Stomach smooth muscle (tissue), 2 donors: ENCODE data around the gene TPST2.
"Not testable (repeated sequence)": the region's sequence is repeated elsewhere in the genome, so short reads cannot be mapped to it uniquely, and the experiment has no call there.

Experiments used
- H3K27ac ChIP-seq: one replicate; pipeline ENCODE4 v1.7.0; 2013; ENCODE audit warnings: mild to moderate bottlenecking, low read length, inconsistent platforms
- H3K27me3 ChIP-seq, 2 donors: one replicate each; pipeline ENCODE4 v1.7.0; 2013; ENCODE audit warnings: low read length in 2 of 2; ENCODE audit not compliant: insufficient read depth in 2 of 2, control insufficient read depth in 1 of 2
- H3K36me3 ChIP-seq, 2 donors: one replicate each; pipeline ENCODE4 v1.7.0; 2013; ENCODE audit warnings: low read length in 2 of 2; ENCODE audit not compliant: control insufficient read depth in 2 of 2, insufficient read depth in 2 of 2
- H3K4me1 ChIP-seq: one replicate; pipeline ENCODE4 v1.7.0; 2013; ENCODE audit warnings: low read length; ENCODE audit not compliant: control insufficient read depth, insufficient read depth
- H3K4me3 ChIP-seq, 2 donors: one replicate each; pipeline ENCODE4 v1.7.0; 2013; ENCODE audit warnings: low read length in 2 of 2
- H3K9ac ChIP-seq, 2 donors: one replicate each; pipeline ENCODE4 v1.7.0; 2013; ENCODE audit warnings: low read length in 2 of 2, mild to moderate bottlenecking in 1 of 2
- H3K9me3 ChIP-seq, 2 donors: one replicate each; pipeline ENCODE4 v1.7.0; 2013; ENCODE audit warnings: low read length in 2 of 2; ENCODE audit not compliant: control insufficient read depth in 2 of 2
- donor health status: healthy.
- donor health status: Pancreatic carcinoma.

TPST2 gene

GRCh38 chr22:26620197-26620596 lies 30.3 kb upstream of the TPST2 start:
- Histone ChIP-seq H3K9ac (no peak overlapping the region), H3K4me3 (no peak overlapping the region), H3K4me1 (no peaks in the 10 kb centered on the region), H3K9me3 (no peaks in the 10 kb centered on the region), H3K27me3 (peaks cover 0 to 23% of the 10 kb centered on the region in 2 donors), H3K27ac (no peak overlapping the region), H3K36me3 (no peaks in the 10 kb centered on the region)

- Histone ChIP-seq H3K27ac (no peak overlapping the region), H3K9ac (no peak overlapping the region), H3K27me3 (peaks cover 0 to 27% of the 10 kb centered on the region in 2 donors), H3K4me1 (no peaks in the 10 kb centered on the region), H3K36me3 (no peaks in the 10 kb centered on the region), H3K9me3 (no peaks in the 10 kb centered on the region), H3K4me3 (no peak overlapping the region)
These were observed 29.6 kb upstream of the TPST2 start for GRCh38 chr22:26619510-26619909.

GRCh38 chr22:26618455-26618854 lies 28.5 kb upstream of the TPST2 start:
- Histone ChIP-seq H3K27ac (no peak overlapping the region), H3K9ac (no peak overlapping the region), H3K36me3 (no peaks in the 10 kb centered on the region), H3K4me1 (no peaks in the 10 kb centered on the region), H3K4me3 (no peak overlapping the region), H3K27me3 (peaks cover 0 to 30% of the 10 kb centered on the region in 2 donors), H3K9me3 (no peaks in the 10 kb centered on the region)

GRCh38 chr22:26617271-26618199 lies 27.6 kb upstream of the TPST2 start, which contains the start of gene CRYBB1:
Gene CRYBB1, minus strand, starts transcription at chr22:26618027. Its CDS starts 1,708 bp downstream, at chr22:26616319.
- Histone ChIP-seq H3K4me1 (no peaks in the 10 kb centered on the region), H3K4me3 (no peak within 1 kb of the TSS), H3K9ac (no peak within 1 kb of the TSS), H3K27me3 (peaks cover 7 to 36% of the 10 kb centered on the region in 2 donors), H3K36me3 (no peaks in the 10 kb centered on the region), H3K27ac (no peak within 1 kb of the TSS), H3K9me3 (no peaks in the 10 kb centered on the region)

GRCh38 chr22:26616650-26617049 lies 26.7 kb upstream of the TPST2 start:
- H3K27ac ChIP-seq: no peak overlapping the region
- no peaks in the 10 kb centered on the region for H3K36me3 ChIP-seq
- H3K4me3 ChIP-seq: no peak overlapping the region
- H3K27me3 ChIP-seq: peaks cover 8 to 32% of the 10 kb centered on the region in 2 donors
- no peaks in the 10 kb centered on the region for H3K9me3 ChIP-seq
- H3K9ac ChIP-seq: no peak overlapping the region
- no peaks in the 10 kb centered on the region for H3K4me1 ChIP-seq

- H3K9ac ChIP-seq: no peak overlapping the region
- H3K9me3 ChIP-seq: no peaks in the 10 kb centered on the region
- H3K4me3 ChIP-seq: no peak overlapping the region
- H3K4me1 ChIP-seq: no peaks in the 10 kb centered on the region
- peaks cover 8 to 27% of the 10 kb centered on the region in 2 donors for H3K27me3 ChIP-seq
- no peaks in the 10 kb centered on the region for H3K36me3 ChIP-seq
- no peak overlapping the region for H3K27ac ChIP-seq
These were observed 26.0 kb upstream of the TPST2 start for GRCh38 chr22:26615830-26616435.

DNA sequence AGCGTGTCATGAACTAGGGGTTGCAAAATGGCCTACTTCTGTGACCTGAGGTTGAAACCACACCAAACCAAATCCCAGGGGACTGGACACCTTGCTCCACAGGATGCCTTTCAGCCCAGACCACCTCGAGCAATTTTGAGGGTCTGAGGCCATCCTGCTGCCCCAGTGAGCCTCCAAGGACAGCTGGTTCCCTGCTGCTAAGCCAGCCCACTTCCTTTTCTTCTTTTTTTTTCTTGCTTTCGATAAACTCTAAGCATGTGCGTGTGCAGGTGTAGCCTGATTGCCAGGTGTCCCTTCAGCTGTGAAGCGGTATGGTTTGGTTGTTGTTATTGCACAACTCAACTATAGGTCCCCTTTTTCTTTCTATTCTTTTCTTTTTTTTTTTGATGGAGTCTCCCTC lies 25.2 kb upstream of the TPST2 start:
- Histone ChIP-seq H3K9ac (no peak overlapping the region), H3K4me3 (no peak overlapping the region), H3K27ac (no peak overlapping the region), H3K36me3 (no peaks in the 10 kb centered on the region), H3K9me3 (no peaks in the 10 kb centered on the region), H3K27me3 (peaks cover 8 to 30% of the 10 kb centered on the region in 2 donors), H3K4me1 (no peaks in the 10 kb centered on the region)

DNA sequence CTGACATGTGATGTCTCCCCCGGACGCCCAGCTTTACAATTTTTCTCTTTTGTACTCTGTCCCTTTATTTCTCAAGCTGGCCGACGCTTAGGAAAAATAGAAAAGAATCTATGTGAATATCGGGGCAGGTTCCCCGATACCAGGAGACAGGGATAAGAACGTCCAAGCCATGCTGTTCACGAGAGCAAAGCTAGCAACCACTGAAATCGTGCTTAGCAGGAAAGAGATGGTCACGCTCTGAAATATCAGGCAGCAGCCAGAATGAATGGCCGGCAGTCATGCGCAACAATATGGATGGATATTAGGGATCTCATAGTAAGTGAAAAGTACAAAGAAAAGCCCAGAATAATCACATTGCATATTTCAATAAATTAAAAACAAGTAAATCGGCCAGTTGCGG lies 24.4 kb upstream of the TPST2 start:
- Histone ChIP-seq H3K36me3 (no peaks in the 10 kb centered on the region), H3K27ac (no peak overlapping the region), H3K4me1 (no peaks in the 10 kb centered on the region), H3K9ac (no peak overlapping the region), H3K4me3 (no peak overlapping the region), H3K9me3 (no peaks in the 10 kb centered on the region), H3K27me3 (peaks cover 8 to 30% of the 10 kb centered on the region in 2 donors)

DNA sequence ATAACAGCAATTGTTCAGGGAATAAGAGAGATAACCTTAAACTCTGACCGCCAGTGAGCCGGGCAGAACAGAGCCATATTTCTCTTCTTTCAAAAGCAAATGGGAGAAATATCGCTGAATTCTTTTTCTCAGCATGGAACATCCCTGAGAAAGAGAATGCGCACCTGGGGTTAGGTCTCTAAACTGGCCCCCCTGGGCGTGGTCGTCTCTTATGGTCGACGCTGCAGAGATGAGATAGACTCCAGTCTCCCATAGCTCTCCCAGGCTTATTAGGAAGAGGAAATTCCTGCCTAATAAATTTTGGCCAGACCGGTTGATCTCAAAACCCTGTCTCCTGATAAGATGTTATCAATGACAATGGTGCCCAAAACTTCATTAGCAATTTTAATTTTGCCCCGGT lies 23.8 kb upstream of the TPST2 start:
- H3K4me3 ChIP-seq, H3K36me3 ChIP-seq, H3K4me1 ChIP-seq, H3K27ac ChIP-seq, H3K9me3 ChIP-seq, H3K9ac ChIP-seq: not testable (repeated sequence)
- peaks cover 8 to 26% of the 10 kb centered on the region in 2 donors for H3K27me3 ChIP-seq

GRCh38 chr22:26612652-26613051 lies 22.7 kb upstream of the TPST2 start:
- H3K4me1 ChIP-seq: no peaks in the 10 kb centered on the region
- peaks cover 12 to 25% of the 10 kb centered on the region in 2 donors for H3K27me3 ChIP-seq
- H3K27ac ChIP-seq: no peak overlapping the region
- H3K9ac ChIP-seq: no peak overlapping the region
- H3K4me3 ChIP-seq: no peak overlapping the region
- H3K36me3 ChIP-seq: no peaks in the 10 kb centered on the region
- no peaks in the 10 kb centered on the region for H3K9me3 ChIP-seq

DNA sequence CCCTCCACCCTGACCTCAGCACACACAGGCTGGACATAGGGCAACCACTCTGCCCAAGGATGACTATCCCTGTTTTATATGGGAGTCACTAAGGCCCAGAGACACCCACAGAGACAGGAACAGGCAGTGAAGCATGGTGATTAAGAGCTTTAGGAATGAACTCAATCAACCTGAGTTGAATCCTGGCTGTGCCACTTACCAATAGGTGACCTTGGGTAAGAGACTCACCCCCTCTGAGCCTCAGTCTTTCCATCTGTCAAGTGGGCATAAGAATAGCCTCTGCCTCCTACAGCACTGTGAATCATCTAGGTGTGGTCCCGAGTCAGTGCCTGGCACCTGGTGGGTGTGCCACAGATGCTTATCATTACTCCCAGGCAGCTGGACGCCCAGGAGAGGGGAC lies 21.1 kb upstream of the TPST2 start:
- no peak overlapping the region for H3K9ac ChIP-seq
- H3K4me3 ChIP-seq: no peak overlapping the region
- H3K4me1 ChIP-seq: no peaks in the 10 kb centered on the region
- H3K27ac ChIP-seq: no peak overlapping the region
- H3K9me3 ChIP-seq: no peaks in the 10 kb centered on the region
- no peaks in the 10 kb centered on the region for H3K36me3 ChIP-seq
- H3K27me3 ChIP-seq: peaks cover 12 to 21% of the 10 kb centered on the region in 2 donors
